Ishikawa (cell line): ENCODE results near the gene LBX2.

Source experiments
- EP300 ChIP-seq: IDR thresholded peaks from 2 replicates; pipeline ENCODE4 v1.6.1; 2012; ENCODE audit warnings: borderline replicate concordance
- NFIC ChIP-seq: IDR thresholded peaks from 2 replicates; pipeline ENCODE4 v1.6.1; 2012
- RAD21 ChIP-seq: IDR thresholded peaks from 2 replicates; pipeline ENCODE4 v1.6.1; 2012; ENCODE audit warnings: low read depth
- TAF1 ChIP-seq: IDR thresholded peaks from 2 replicates; pipeline ENCODE4 v1.6.1; 2012; ENCODE audit warnings: low read depth, mild to moderate bottlenecking
- YY1 ChIP-seq: IDR thresholded peaks from 2 replicates; pipeline ENCODE4 v1.6.1; 2012; ENCODE audit warnings: low read depth
- TF ChIP-seq, protein P1 (sequence below): IDR thresholded peaks from 2 replicates; pipeline ENCODE4 v1.6.1; 2012

DNA sequence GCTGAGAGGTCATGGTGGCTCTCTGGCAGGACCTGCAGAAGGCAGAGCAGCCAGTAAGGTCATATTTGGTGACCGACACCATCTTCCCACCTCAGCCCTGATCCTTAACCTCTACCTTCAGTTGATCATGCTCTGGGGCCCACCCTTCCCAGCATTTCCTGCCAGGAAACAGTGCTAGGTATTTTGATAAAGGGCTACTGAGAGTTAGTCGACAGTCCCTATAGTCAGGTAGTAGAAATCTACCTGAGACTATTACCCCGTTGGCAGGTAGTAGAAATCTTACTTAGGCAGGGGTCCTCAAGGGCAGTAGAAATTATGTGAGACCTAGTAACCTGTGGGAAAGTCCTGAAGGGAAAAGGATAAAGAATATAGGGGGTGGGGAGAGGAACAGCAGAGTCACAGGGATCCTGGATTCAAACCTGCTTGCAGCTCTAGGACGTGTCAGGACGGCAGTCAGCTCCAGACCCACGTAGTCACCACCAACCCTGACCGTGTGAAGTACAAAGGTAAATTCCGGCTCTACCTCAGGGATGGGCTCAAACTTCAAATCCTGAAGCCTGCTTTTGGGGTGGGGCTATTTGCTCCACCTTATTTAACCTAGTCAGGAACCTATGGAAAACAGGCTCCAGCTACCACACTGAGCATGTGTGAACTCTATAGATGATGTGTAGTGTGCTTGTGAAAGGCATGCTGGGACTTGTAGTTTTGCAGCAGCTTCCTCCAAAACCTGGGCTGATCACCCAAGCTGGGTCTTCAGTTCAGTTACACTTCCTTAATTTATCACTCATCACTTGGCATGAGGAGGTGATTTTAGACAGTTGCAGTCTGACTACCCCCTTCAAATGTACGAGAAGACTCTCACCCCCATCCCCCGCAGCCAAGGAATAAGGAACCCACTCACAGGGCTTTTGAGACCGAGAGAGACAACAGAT lies 26.6 kb upstream of the LBX2 start, which contains the start of gene DQX1:
- TF ChIP-seq NFIC (no peak), EP300 (no peak), RAD21 (no peak), TAF1 (no peak), YY1 (no peak)
- TF ChIP-seq, protein P1, sequence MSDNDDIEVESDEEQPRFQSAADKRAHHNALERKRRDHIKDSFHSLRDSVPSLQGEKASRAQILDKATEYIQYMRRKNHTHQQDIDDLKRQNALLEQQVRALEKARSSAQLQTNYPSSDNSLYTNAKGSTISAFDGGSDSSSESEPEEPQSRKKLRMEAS: no peak
